Cardiac fibroblast (primary cell): ENCODE measurements around the gene LYSMD4.

ENCODE experiments used
- DNase-seq, 2 donors: peaks; one replicate each; pipeline versions ENCODE4 v3.0.0 to v3.0.0-alpha.2; 2010; ENCODE audit warnings: low read depth in 2 of 2
- H3K4me3 ChIP-seq, 2 donors: replicated peaks in 1 of 2; 1 replicate in 1 of 2; 2 replicates in 1 of 2; pipeline ENCODE4 v1.5.1; 2011; ENCODE audit warnings: low read depth in 2 of 2, low read length in 2 of 2, mild to moderate bottlenecking in 2 of 2, moderate library complexity in 1 of 2
- CTCF ChIP-seq: IDR thresholded peaks from one replicate; pipeline ENCODE4 v1.5.1; 2011; ENCODE audit warnings: low read depth, mild to moderate bottlenecking, low read length, inconsistent platforms

LYSMD4 gene

GRCh38 chr15:99707473-99708270, 25.6 kb downstream of the LYSMD4 start:
- no peak overlapping the region for H3K4me3 ChIP-seq
- DNase-seq: peak; percentile 31 to 61
- no peak for TF ChIP-seq CTCF

GRCh38 chr15:99706557-99707303, 26.5 kb downstream of the LYSMD4 start:
- no peak for TF ChIP-seq CTCF
- no peak for DNase-seq
- no peak overlapping the region for H3K4me3 ChIP-seq

- peak; percentile 92 to 95 for DNase-seq
- no peak overlapping the region for H3K4me3 ChIP-seq
- TF ChIP-seq CTCF: peak; percentile 61
These were observed 28.8 kb downstream of the LYSMD4 start for GRCh38 chr15:99704444-99704838.

DNA sequence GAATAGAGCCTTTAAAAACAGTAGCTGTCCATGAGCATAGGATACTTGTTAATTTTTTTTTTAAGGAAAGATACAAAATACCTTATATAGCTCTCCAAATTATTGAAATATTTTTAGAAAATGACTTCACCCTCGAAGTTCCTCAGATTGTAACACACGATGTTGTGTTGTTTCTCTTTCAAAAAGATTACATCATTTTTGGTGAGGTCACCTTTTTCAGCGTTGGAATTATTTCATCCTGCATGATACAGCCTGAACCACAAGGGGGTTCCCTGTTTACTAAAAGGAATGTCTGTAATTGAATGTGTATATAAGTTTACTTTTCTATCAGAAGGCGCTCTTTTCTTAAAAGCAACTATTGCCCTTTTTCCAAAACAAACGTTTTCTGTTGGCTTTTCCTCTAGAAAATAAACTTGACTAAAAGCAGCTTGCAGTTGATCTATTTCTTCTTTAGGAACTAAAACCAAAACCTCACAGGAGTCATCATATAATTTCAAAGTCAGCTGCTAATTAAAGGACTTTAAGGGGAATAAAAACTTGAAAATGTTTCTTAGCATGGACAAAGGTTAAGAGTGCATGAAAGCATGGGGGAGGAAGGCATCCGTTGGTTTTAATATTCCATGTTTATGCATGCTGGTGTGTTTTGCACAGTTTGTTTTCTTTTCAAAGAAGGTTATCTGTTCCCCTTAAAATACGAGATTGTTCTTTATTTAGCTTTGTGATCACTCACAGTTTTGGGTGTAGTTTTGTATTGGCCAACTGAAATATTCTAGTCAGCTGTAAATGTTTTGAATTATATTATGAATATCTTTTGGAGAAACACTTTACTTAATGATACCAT, 29.4 kb downstream of the LYSMD4 start:
- DNase-seq: peak; percentile 91 to 97
- no peak overlapping the region for H3K4me3 ChIP-seq

DNA sequence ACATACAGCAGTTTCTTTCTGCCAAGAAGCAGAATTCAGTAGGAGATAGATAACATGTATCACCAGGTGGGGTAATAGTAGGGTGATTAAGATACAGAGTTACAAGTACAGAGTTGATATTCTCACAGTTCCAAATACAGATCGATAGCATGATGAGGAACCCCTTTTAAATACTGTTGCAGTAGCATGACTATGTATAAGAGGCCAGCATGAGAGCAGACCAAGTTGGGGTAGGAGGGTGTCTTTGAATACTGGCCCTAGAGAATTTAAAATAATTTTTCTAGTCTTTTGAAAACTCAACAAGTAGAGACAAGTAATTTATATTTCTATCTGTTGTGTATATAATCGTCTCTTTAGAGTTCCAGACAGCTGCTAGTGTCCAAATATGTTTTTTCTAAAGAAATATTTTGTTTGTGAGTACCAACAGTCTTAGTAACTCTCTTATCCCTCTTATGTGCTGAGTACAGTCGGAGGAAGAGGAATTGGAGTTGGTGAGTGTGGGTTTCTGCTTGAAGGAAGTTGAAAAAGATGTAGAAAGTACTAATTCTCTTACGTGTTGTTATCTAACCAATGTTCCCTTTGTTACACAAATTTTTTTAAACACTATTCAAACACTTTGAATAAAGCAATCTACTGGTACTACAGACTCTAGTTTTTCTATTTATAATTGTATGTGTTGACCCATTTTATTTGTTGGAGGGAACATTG, 30.2 kb downstream of the LYSMD4 start:
- DNase-seq: peak; percentile 49 to 77
- H3K4me3 ChIP-seq: no peak overlapping the region
- TF ChIP-seq CTCF: no peak

More for the DNA sequence above, 29.4 kb downstream of the LYSMD4 start:
- peak; percentile 68 for TF ChIP-seq CTCF

GRCh38 chr15:99696096-99696495, 37.1 kb downstream of the LYSMD4 start:
- DNase-seq: no peak
- no peak overlapping the region for H3K4me3 ChIP-seq
- TF ChIP-seq CTCF: no peak
